GM23248 (cell line): Measurements from ENCODE around the gene DNASE1L1. TPM values are rescaled to one million over a fixed set of nuclear protein-coding genes. Genes with fewer than 3 reads are reported as not detected.

Experiments used
- DNase-seq: peaks from one replicate; pipeline ENCODE4 v3.0.0-alpha.2; 2015
- H2AFZ ChIP-seq: fragments of 200-600 bp; sonication (generic); 2 replicates; pipeline ENCODE4 v1.6.1; 2016; ENCODE audit warnings: antibody characterized with exemption
- H3F3A ChIP-seq: fragments of 200-600 bp; sonication (generic); 2 replicates; pipeline ENCODE4 v1.6.1; 2016; ENCODE audit warnings: mild to moderate bottlenecking, antibody characterized with exemption, mixed run types; ENCODE audit not compliant: insufficient read depth
- H3K27ac ChIP-seq: fragments of 200-600 bp; sonication (generic); 2 replicates; pipeline ENCODE4 v1.5.1; 2016; ENCODE audit warnings: mild to moderate bottlenecking
- H3K27me3 ChIP-seq: fragments of 200-600 bp; sonication (generic); replicated peaks from 2 replicates; pipeline ENCODE4 v1.6.1; 2016; ENCODE audit warnings: mild to moderate bottlenecking; ENCODE audit not compliant: insufficient read depth
- H3K36me3 ChIP-seq: fragments of 200-600 bp; sonication (generic); 2 replicates; pipeline ENCODE4 v1.6.1; 2016; ENCODE audit warnings: low read depth, mild to moderate bottlenecking
- H3K4me1 ChIP-seq: fragments of 200-600 bp; sonication (generic); 2 replicates; pipeline ENCODE4 v1.6.1; 2016; ENCODE audit warnings: mild to moderate bottlenecking; ENCODE audit not compliant: insufficient read depth
- H3K4me2 ChIP-seq: fragments of 200-600 bp; sonication (generic); one replicate; pipeline ENCODE4 v1.6.1; 2016; ENCODE audit warnings: mild to moderate bottlenecking; ENCODE audit not compliant: unreplicated experiment
- H3K4me3 ChIP-seq: fragments of 200-600 bp; sonication (generic); 2 replicates; pipeline ENCODE4 v1.5.1; 2016; ENCODE audit warnings: mild to moderate bottlenecking
- H3K79me2 ChIP-seq: fragments of 200-600 bp; sonication (generic); 2 replicates; pipeline ENCODE4 v1.6.1; 2016; ENCODE audit warnings: mild to moderate bottlenecking; ENCODE audit not compliant: insufficient read depth
- H3K9ac ChIP-seq: fragments of 200-600 bp; sonication (generic); 2 replicates; pipeline ENCODE4 v1.6.1; 2016; ENCODE audit warnings: mild to moderate bottlenecking
- H3K9me2 ChIP-seq: fragments of 200-600 bp; sonication (generic); 2 replicates; pipeline ENCODE4 v1.6.1; 2016; ENCODE audit warnings: mixed run types, mild to moderate bottlenecking, moderate library complexity; ENCODE audit not compliant: insufficient read depth
- H3K9me3 ChIP-seq: fragments of 200-600 bp; sonication (generic); one replicate; pipeline ENCODE4 v1.6.1; 2017; ENCODE audit warnings: low read depth
- H4K20me1 ChIP-seq: fragments of 200-600 bp; sonication (generic); 2 replicates; pipeline ENCODE4 v1.6.0; 2016; ENCODE audit not compliant: insufficient read depth
- EZH2 ChIP-seq: fragments of 200-600 bp; sonication (generic); IDR thresholded peaks from 2 replicates; pipeline ENCODE4 v1.6.1; 2018; ENCODE audit warnings: antibody characterized with exemption, mild to moderate bottlenecking; ENCODE audit not compliant: insufficient read depth, poor library complexity, severe bottlenecking
- EZH2phosphoT487 ChIP-seq: fragments of 200-600 bp; sonication (generic); IDR thresholded peaks from 2 replicates; pipeline ENCODE4 v1.6.1; 2018; ENCODE audit warnings: antibody characterized with exemption, moderate library complexity, mild to moderate bottlenecking, low read depth; ENCODE audit not compliant: insufficient read depth
- WGBS, 2 experiments: methylation state at CpG; one replicate each; pipeline ENCODE4 v1.1.6; 2015 to 2017; ENCODE audit warnings: low lambda C conversion rate in 2 of 2, low coverage in 1 of 2; ENCODE audit errors: missing lambda C conversion rate in 2 of 2; 5-methylcytosine and 5-hydroxymethylcytosine counted together
- in situ Hi-C: fragments of 300-500 bp; cut with MboI; formaldehyde crosslinking; loops from 2 replicates; pipeline ENCODE4 v1.15.0; 2020
- polyA plus RNA-seq: library from polyadenylated mRNA; unstranded; fragments of >200 nt; fragmentation: Nextera tagmentation; extraction: Ambion mirVana; gene quantifications from 2 replicates; pipeline ENCODE4 v1.2.1, GENCODE V29; 2016
- total RNA-seq: library from RNA; depleted of rRNA; stranded (reverse); fragments of >200 nt; shearing (Covaris generic); gene quantifications from 2 replicates; pipeline ENCODE4 v1.2.3, GENCODE V29; 2014

The DNASE1L1 gene
- total and polyA plus RNA-seq, 2 experiments from 2014 or later = 16.6 to 60.7 TPM

DNA sequence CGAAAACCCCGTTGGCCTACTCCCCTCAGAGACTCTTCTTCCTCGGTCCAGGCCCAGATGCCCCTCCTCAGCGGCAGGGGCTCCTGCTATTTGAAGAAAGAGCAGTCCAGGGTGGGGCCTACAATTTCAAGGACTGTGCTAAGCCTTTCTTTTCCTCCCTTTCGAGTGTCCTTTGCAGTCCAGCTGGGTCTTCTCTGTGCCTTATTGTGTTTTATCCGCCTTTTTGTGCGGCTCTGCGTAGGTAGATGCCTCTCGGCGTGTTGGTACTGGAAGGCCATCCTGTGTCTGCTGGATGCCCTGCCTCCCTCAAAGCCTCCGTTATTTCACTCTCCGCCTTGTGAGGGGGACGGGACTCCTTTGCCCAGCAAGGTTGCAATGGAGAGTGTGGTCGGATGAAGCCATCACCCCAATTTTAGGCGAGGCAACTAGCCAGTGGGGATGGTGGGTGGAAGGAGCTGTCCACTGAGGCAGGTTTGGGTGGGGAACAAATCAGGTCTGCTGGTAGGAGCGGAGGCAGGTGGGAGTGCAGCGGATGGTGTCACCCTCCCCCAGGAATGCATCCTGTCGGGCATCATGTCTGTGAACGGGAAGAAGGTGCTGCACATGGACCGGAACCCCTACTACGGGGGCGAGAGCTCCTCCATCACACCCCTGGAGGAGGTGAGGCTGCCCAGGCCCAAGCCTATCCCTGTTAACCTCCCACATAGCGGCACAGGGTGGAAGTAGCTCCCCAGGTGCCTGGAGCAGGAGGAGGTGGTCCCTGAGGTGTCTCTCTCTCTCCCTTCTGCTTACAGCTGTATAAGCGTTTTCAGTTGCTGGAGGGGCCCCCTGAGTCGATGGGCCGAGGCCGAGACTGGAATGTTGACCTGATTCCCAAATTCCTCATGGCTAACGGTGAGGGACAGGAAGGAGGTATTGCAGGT lies 29.2 kb upstream of the DNASE1L1 start:
- H3K79me2 ChIP-seq = peaks cover 46% of the 10 kb centered on the region
- no peaks in the 10 kb centered on the region for H3K9me3 ChIP-seq
- 15 to 29% methylated on average over 15 to 22 of the region's 28 CpGs for WGBS, 2 experiments
- peak overlapping the region; percentile 79 for H3K4me3 ChIP-seq
- H3F3A ChIP-seq = no peaks in the 10 kb centered on the region
- H3K27me3 ChIP-seq = no peaks in the 10 kb centered on the region
- H3K9me2 ChIP-seq = no peaks in the 10 kb centered on the region
- H4K20me1 ChIP-seq = no peaks in the 10 kb centered on the region
- H3K9ac ChIP-seq = peak overlapping the region; percentile 80
- H2AFZ ChIP-seq = no peak overlapping the region
- no peak overlapping the region for H3K27ac ChIP-seq
- no peaks in the 10 kb centered on the region for H3K36me3 ChIP-seq
- H3K4me2 ChIP-seq = peak overlapping the region; percentile 78
- H3K4me1 ChIP-seq = no peaks in the 10 kb centered on the region
- in situ Hi-C loops = no loop called here
- TF ChIP-seq EZH2phosphoT487 = no peak
- TF ChIP-seq EZH2 = no peak
- peak; percentile 36 for DNase-seq

DNA sequence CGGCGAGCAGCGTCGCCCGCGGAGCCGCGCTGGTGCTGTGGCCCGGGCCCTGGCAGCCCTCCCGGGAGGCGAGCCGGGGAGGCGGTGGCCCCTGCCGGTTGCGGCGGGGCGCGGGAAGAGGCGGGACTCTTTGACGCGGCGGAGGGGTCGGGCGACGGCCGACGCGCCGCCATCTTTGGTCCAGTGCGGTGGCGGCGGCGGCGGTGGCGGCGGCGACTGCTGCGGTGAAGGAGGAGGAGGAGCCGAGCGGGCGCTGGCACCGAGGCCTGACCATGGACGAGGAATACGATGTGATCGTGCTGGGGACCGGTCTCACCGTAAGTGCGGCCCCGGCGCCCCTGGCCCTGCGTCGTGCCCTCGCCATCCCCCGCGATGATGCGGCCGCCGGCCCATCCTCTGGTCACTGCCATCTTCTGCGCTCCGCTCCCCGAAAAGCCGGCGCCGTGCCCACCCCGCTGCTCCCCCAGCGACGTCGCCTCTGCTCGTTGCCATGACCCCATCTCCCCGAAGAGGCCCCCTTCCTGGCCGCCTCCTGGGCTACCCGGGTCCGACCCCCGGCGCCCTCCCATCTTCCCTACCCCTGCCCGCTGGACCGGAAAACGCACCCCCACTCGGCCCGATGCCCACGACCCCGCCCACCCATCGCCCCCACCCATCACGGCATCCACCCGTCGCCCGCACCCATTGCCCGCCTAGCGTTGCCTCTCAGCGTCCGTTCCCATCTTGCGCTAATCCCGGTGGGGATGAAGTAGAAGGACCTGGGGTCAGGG lies 28.1 kb upstream of the DNASE1L1 start, which contains the start of gene GDI1:
Gene GDI1, plus strand, starts transcription at position 172 of the 770 bp plus-strand sequence. Its CDS starts 101 bp downstream, at position 273.
- no peaks in the 10 kb centered on the region for H3K9me3 ChIP-seq
- H3K36me3 ChIP-seq = no peaks in the 10 kb centered on the region
- no peaks in the 10 kb centered on the region for H3K4me1 ChIP-seq
- no peaks in the 10 kb centered on the region for H4K20me1 ChIP-seq
- in situ Hi-C loops = no loop called here
- peak within 1 kb of the TSS; percentile 59; the same call in 1 of the 2 replicates for H3K27ac ChIP-seq
- 0 out of 2 replicates have a peak within 1 kb of the TSS, but pooled peaks have one; percentile 33 for H2AFZ ChIP-seq
- H3K79me2 ChIP-seq = peaks cover 40% of the 10 kb centered on the region
- no peaks in the 10 kb centered on the region for H3K9me2 ChIP-seq
- H3F3A ChIP-seq = no peaks in the 10 kb centered on the region
- H3K4me2 ChIP-seq = peak within 1 kb of the TSS; percentile 78
- H3K9ac ChIP-seq = peak within 1 kb of the TSS; percentile 80
- DNase-seq = peak; percentile 65
- no peaks in the 10 kb centered on the region for H3K27me3 ChIP-seq
- 0 to 4% methylated on average over 3 to 25 of the region's 93 CpGs for whole genome bisulfite sequencing, 2 experiments
- peak within 1 kb of the TSS; percentile 79 for H3K4me3 ChIP-seq
- no peak for TF ChIP-seq EZH2
- no peak for TF ChIP-seq EZH2phosphoT487

DNA sequence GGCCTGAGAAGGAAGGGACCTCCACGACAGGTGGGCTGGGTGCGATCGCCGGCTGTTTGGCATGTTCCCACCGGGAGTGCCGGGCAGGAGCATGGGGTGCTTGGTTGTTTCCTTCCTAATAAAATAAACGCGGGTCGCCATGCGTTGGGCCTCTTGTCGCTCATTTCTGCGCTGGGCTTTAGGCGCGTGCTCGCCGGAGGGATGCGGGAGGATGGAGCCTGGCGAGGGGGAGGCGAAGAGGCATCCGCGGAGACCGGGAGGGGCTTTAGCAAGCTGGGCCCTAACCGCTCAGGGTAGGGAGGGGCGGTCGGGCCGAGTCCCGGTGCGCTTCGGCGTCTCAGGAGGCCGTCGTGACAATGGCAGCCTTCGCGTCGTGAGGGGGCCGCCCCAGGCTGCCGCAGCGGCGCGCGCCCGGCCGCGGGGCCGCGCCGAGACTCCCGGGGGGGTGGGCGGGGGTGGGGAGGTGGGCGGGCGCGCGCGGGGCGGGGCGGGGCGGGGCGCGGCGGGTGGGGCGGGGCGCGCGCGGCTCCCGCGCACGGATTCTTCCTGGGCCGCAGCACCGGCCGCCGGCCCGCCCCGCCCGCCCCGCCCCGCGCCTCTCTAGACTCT lies 27.4 kb upstream of the DNASE1L1 start:
- no peak overlapping the region for H3K4me2 ChIP-seq
- TF ChIP-seq EZH2phosphoT487 = no peak
- peaks cover 37% of the 10 kb centered on the region for H3K79me2 ChIP-seq
- H3K4me1 ChIP-seq = no peaks in the 10 kb centered on the region
- peak overlapping the region; percentile 79 for H3K4me3 ChIP-seq
- in situ Hi-C loops = no loop called here
- no peaks in the 10 kb centered on the region for H3K9me2 ChIP-seq
- no peaks in the 10 kb centered on the region for H3K27me3 ChIP-seq
- WGBS, 2 experiments = 28 to 35% methylated on average over 8 to 19 of the region's 78 CpGs
- peak; percentile 64 for DNase-seq
- 0 out of 2 replicates have a peak overlapping the region, but pooled peaks have one; percentile 33 for H2AFZ ChIP-seq
- H3K9ac ChIP-seq = peak overlapping the region; percentile 80
- no peaks in the 10 kb centered on the region for H3F3A ChIP-seq
- no peaks in the 10 kb centered on the region for H4K20me1 ChIP-seq
- peak overlapping the region; percentile 59; the same call in 1 of the 2 replicates for H3K27ac ChIP-seq
- H3K36me3 ChIP-seq = no peaks in the 10 kb centered on the region
- no peaks in the 10 kb centered on the region for H3K9me3 ChIP-seq

DNA sequence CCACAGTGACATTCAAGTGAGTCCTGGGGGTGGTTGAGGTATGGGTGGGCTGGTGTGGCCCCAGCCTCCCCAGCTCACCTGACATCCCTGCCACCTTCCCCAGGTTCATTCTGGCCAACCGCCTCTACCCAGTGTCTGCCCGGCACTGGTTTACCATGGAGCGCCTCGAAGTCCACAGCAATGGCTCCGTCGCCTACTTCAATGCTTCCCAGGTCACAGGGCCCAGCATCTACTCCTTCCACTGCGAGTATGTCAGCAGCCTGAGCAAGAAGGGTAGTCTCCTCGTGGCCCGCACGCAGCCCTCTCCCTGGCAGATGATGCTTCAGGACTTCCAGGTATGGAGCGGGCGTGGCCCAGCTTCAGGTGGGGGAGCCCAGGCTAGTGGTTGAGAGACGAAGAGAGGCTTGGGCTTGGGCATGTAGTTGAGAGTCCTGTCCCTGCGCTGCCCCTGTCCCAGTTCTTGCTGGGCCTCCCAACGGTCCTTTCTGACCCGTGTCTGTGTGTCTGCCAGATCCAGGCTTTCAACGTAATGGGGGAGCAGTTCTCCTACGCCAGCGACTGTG lies 26.2 kb upstream of the DNASE1L1 start:
- H3K79me2 ChIP-seq = peaks cover 36% of the 10 kb centered on the region
- no peak overlapping the region for H3K27ac ChIP-seq
- no peak overlapping the region for H3K4me2 ChIP-seq
- H3K36me3 ChIP-seq = no peaks in the 10 kb centered on the region
- no peak overlapping the region for H2AFZ ChIP-seq
- H3K4me1 ChIP-seq = no peaks in the 10 kb centered on the region
- DNase-seq = no peak
- no peaks in the 10 kb centered on the region for H3K9me2 ChIP-seq
- no peak overlapping the region for H3K9ac ChIP-seq
- H3K27me3 ChIP-seq = no peaks in the 10 kb centered on the region
- TF ChIP-seq EZH2phosphoT487 (no peak), EZH2 (no peak)
- no peaks in the 10 kb centered on the region for H3K9me3 ChIP-seq
- in situ Hi-C loops = no loop called here
- WGBS, 2 experiments = 98 to 99% methylated on average over 9 to 17 of the region's 19 CpGs
- no peaks in the 10 kb centered on the region for H4K20me1 ChIP-seq
- H3K4me3 ChIP-seq = no peak overlapping the region
- H3F3A ChIP-seq = no peaks in the 10 kb centered on the region
